Transverse colon (tissue), 3 donors: ENCODE results near the gene PUSL1.
A peak's percentile ranks its signal among the peaks of the same experiment; 100 is the strongest.

ENCODE experiments used
- POLR2A ChIP-seq: fragments of 450-650 bp; IDR thresholded peaks from one replicate; pipeline ENCODE4 v1.6.1; 2016; ENCODE audit warnings: antibody characterized with exemption, mild to moderate bottlenecking, moderate library complexity
- TF ChIP-seq, protein P1 (sequence below), 5 experiments: fragments of 200-600 bp in 3 of 5; fragments of 450-650 bp in 2 of 5; sonication (generic) in 3 of 5; IDR thresholded peaks; 1 replicate in 2 of 5; 2 replicates in 3 of 5; pipeline ENCODE4 v1.5.1; 2016 to 2017; ENCODE audit warnings: antibody characterized with exemption in 5 of 5, inconsistent platforms in 3 of 5, mild to moderate bottlenecking in 2 of 5, moderate library complexity in 1 of 5

DNA sequence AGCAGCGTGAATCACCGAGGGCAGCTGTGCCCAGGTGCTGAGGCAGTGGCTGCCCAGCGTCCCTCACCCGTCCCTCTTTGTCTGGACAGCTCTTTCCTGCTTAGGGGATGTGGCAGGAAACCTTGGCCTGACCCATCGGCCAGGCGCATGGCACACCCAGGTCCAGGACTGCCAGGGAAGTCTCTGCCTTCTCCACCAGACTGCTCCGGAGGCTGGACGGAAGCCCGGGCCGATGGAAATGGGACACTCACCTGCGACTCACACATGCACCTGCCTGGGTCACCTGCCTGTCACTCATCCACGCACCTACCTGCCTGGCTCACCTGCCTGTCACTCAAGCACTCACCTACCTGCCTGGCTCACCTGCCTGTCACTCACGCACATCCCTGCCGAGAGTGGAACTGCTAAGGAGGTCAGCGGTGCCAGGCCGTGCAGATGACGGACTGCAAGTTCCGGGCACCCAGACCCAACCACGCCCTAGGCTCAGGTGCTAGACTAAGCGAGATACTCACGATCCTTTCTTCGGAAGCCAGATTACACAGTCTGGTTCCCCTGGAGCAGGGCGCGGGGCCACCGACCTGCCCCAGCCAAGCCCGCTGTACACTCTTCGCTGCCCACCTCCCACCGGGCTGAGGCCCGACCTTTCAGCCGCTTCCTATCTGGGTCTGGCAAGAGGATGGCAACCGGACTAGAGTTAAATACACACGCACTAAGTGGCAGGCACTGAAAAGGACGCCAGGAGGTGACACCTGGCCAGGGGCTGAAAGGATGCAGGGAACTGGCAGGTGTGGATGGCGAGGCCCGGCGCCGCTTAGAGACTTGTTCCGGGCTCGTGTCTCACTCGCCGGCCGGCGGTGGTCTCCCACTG is 35.8 kb upstream of the PUSL1 start:
- TF ChIP-seq, protein P1, sequence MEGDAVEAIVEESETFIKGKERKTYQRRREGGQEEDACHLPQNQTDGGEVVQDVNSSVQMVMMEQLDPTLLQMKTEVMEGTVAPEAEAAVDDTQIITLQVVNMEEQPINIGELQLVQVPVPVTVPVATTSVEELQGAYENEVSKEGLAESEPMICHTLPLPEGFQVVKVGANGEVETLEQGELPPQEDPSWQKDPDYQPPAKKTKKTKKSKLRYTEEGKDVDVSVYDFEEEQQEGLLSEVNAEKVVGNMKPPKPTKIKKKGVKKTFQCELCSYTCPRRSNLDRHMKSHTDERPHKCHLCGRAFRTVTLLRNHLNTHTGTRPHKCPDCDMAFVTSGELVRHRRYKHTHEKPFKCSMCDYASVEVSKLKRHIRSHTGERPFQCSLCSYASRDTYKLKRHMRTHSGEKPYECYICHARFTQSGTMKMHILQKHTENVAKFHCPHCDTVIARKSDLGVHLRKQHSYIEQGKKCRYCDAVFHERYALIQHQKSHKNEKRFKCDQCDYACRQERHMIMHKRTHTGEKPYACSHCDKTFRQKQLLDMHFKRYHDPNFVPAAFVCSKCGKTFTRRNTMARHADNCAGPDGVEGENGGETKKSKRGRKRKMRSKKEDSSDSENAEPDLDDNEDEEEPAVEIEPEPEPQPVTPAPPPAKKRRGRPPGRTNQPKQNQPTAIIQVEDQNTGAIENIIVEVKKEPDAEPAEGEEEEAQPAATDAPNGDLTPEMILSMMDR (IDR thresholded peaks at IDR 0.05), result peak in 1 of 5 experiments; percentile 16
- peak; percentile 75 for TF ChIP-seq POLR2A
